HepG2 (cell line): Measurements from ENCODE around the gene NFIL3. TPM values are rescaled to one million over a fixed set of nuclear protein-coding genes. Genes with fewer than 3 reads are reported as not detected.
A peak's percentile ranks its signal among the peaks of the same experiment; 100 is the strongest.

Source experiments
- ATAC-seq: fragments of 200-7000 bp; cut with Tn5 transposase; 3 replicates; pipeline ENCODE4 v1.9.1; 2020; ENCODE audit warnings: mild to moderate bottlenecking, moderate library complexity
- BruUV-seq: library from RNA; stranded (reverse); fragments of 400-500 nt; replicated peaks from 2 replicates; lab custom pipeline; 2021; lab: Mats Ljungman, UMichigan
- CTCF ChIA-PET: fragments of 300-600 bp; formaldehyde crosslinking; extraction: SDS; loops from one replicate; lab custom pipeline; 2021; ENCODE audit warnings: low total read pairs, inconsistent platforms, low intra/inter-chr PET ratio; lab: Yijun Ruan, JAX
- POLR2A ChIA-PET: fragments of 350-600 bp; sonication (Branson Sonifier 250); formaldehyde crosslinking; loops from one replicate; lab custom pipeline; 2020; ENCODE audit warnings: antibody characterized with exemption, inconsistent platforms; lab: Yijun Ruan, JAX
- DNase-seq: peaks from one replicate; pipeline ENCODE4 v3.0.0-alpha.2; 2015; ENCODE audit warnings: low spot score
- FAIRE-seq: peaks from 3 replicates; lab custom pipeline; 2011; peaks lifted over from hg19 to GRCh38; lab: Jason Lieb, UNC
- H2AFZ ChIP-seq: one replicate; pipeline ENCODE4 v1.6.1; 2011; ENCODE audit warnings: low read length, inconsistent platforms
- H3K27ac ChIP-seq: fragments of 300-600 bp; 3 replicates; pipeline ENCODE4 v1.8.0; 2011; ENCODE audit warnings: mixed run types, mild to moderate bottlenecking, mixed read lengths, low read length, inconsistent platforms; ENCODE audit not compliant: insufficient read depth; ENCODE audit errors: extremely low read length
- H3K27me3 ChIP-seq, 2 experiments: fragments of 200-600 bp in 1 of 2; 2 replicates in 1 of 2; 3 replicates in 1 of 2; pipeline versions ENCODE4 v1.6.0 to v1.8.0; 2011; ENCODE audit warnings: low read length in 2 of 2, mild to moderate bottlenecking in 2 of 2, moderate library complexity in 2 of 2, inconsistent platforms in 1 of 2; ENCODE audit not compliant: insufficient read depth in 2 of 2, control insufficient read depth in 1 of 2
- H3K36me3 ChIP-seq, 2 experiments: fragments of 200-600 bp in 1 of 2; replicated peaks in 1 of 2; 2 replicates in 1 of 2; 3 replicates in 1 of 2; pipeline versions ENCODE4 v1.5.1 to v1.8.0; 2011; ENCODE audit warnings: low read length in 2 of 2, inconsistent platforms in 1 of 2; ENCODE audit not compliant: insufficient read depth in 2 of 2, control insufficient read depth in 1 of 2
- H3K4me1 ChIP-seq: 2 replicates; pipeline ENCODE4 v1.5.1; 2012; ENCODE audit warnings: low read length, inconsistent platforms; ENCODE audit not compliant: insufficient read depth
- H3K4me2 ChIP-seq: 2 replicates; pipeline ENCODE4 v1.6.0; 2011; ENCODE audit warnings: low read depth, low read length, inconsistent platforms
- H3K4me3 ChIP-seq, 3 experiments: fragments of 200-600 bp in 1 of 3; sonication (generic), shearing (Covaris generic) in 1 of 3; replicated peaks in 1 of 3; 2 replicates each; pipeline ENCODE4 v1.5.1; 2011 to 2016; ENCODE audit warnings: low read length in 3 of 3, inconsistent platforms in 2 of 3, low read depth in 2 of 3, mild to moderate bottlenecking in 2 of 3, control low read depth in 1 of 3, mixed read lengths in 1 of 3; ENCODE audit not compliant: insufficient read depth in 1 of 3
- H3K79me2 ChIP-seq: one replicate; pipeline ENCODE4 v1.6.1; 2011; ENCODE audit warnings: low read length, inconsistent platforms; ENCODE audit not compliant: insufficient read depth
- H3K9ac ChIP-seq: 2 replicates; pipeline ENCODE4 v1.6.0; 2011; ENCODE audit warnings: mild to moderate bottlenecking, low read depth, low read length, inconsistent platforms; ENCODE audit not compliant: insufficient read depth
- H3K9me3 ChIP-seq: 2 replicates; pipeline ENCODE4 v1.5.1; 2012; ENCODE audit warnings: mild to moderate bottlenecking, low read length
- H4K20me1 ChIP-seq: 2 replicates; pipeline ENCODE4 v1.6.0; 2011; ENCODE audit warnings: inconsistent platforms, mild to moderate bottlenecking, low read length, moderate library complexity; ENCODE audit not compliant: insufficient read depth
- SSRP1 ChIP-seq: IDR thresholded peaks from 2 replicates; pipeline ENCODE4 v1.6.1; 2016; ENCODE audit warnings: control low read depth
- SUZ12 ChIP-seq: fragments of 150-350 bp; IDR thresholded peaks from 2 replicates; pipeline ENCODE4 v1.6.1; 2014; ENCODE audit warnings: low read depth, low read length
- WGBS: methylation state at CpG from one replicate; pipeline ENCODE4 v1.1.6; 2017; ENCODE audit warnings: low lambda C conversion rate; 5-methylcytosine and 5-hydroxymethylcytosine counted together
- in situ Hi-C: cut with HindIII; loops from 2 replicates; pipeline ENCODE4 v1.10.0; 2017; ENCODE audit warnings: low pct_unique_long_range_greater_than_20kb; ENCODE audit not compliant: extremely low pct_ligation_motif_present
- intact Hi-C: fragments of 100-400 bp; cut with micrococcal nuclease; formaldehyde crosslinking; loops from one replicate; pipeline ENCODE4 v1.10.0; 2022; ENCODE audit not compliant: unreplicated experiment
- polyA plus RNA-seq, 8 experiments: library from polyadenylated mRNA; depleted of rRNA in 3 of 8; stranded (reverse) in 7 of 8; unstranded in 1 of 8; fragments of >200 nt; fragmentation: Illumina TruSeq in 4 of 8; extraction: Trizol in 4 of 8; gene quantifications; 2 replicates each; pipeline versions ENCODE4 v1.2.1 to v1.2.3, GENCODE V29; 2011 to 2016; ENCODE audit warnings: low read depth in 4 of 8, missing spikeins in 1 of 8, mixed read lengths in 1 of 8; ENCODE audit not compliant: insufficient read depth in 1 of 8
- total RNA-seq, 5 experiments: library from RNA; depleted of rRNA; stranded (reverse); fragments of >200 nt; fragmentation: Illumina TruSeq; extraction: Trizol; gene quantifications; 2 replicates each; pipeline ENCODE4 v1.2.3, GENCODE V29; 2016; ENCODE audit warnings: low read depth in 1 of 5
- TF ChIP-seq, protein P1 (sequence below): sonication (generic); formaldehyde crosslinking; IDR thresholded peaks from 2 replicates; pipeline ENCODE4 v1.4.0; 2020; ENCODE audit warnings: missing genetic modification reagents
- TF ChIP-seq, protein P2 (sequence below): sonication (generic); formaldehyde crosslinking; IDR thresholded peaks from 2 replicates; pipeline ENCODE4 v1.8.1; 2023; ENCODE audit warnings: mild to moderate bottlenecking, inconsistent platforms, moderate library complexity, missing genetic modification reagents, borderline replicate concordance
- TF ChIP-seq, protein P3 (sequence below): IDR thresholded peaks from 2 replicates; pipeline ENCODE4 v1.6.1; 2016; ENCODE audit warnings: mild to moderate bottlenecking, missing biosample characterization, missing genetic modification reagents

NFIL3 gene
- total and polyA plus RNA-seq, 2 of the 13 experiments (the other 11 are each of a cell fraction or from before 2014, with no cell fraction given), result 46.6 to 54.2 TPM

DNA sequence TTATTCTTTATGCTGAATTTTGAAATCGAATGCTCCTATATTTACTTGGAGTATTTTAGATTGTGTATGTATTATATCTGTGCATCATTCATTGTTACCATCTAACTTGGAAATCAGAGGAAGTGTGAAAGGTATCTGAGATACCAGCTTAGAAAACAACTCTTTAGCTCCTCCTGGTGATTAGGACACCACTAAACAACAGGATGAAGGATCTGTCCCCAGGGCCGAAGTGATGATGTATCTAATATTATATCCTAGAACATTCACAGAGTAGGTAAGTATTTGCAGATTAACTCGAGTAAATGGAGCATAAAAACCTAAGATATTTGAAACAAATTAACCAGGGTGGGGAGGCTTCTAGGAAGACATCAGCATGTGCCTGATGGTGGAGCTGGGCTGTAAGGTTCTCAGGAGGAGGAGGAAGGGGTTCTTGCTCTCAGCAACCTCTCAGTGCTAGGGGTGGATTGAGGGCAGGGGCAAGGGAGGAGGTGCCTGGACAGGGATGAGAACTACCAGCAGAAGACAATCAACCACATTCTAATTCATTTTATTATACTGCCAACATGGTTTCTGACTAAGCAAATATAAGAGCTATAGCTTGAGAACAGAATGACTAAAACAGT lies 2.6 kb upstream of the NFIL3 start (continued):
- TF ChIP-seq, protein P1, sequence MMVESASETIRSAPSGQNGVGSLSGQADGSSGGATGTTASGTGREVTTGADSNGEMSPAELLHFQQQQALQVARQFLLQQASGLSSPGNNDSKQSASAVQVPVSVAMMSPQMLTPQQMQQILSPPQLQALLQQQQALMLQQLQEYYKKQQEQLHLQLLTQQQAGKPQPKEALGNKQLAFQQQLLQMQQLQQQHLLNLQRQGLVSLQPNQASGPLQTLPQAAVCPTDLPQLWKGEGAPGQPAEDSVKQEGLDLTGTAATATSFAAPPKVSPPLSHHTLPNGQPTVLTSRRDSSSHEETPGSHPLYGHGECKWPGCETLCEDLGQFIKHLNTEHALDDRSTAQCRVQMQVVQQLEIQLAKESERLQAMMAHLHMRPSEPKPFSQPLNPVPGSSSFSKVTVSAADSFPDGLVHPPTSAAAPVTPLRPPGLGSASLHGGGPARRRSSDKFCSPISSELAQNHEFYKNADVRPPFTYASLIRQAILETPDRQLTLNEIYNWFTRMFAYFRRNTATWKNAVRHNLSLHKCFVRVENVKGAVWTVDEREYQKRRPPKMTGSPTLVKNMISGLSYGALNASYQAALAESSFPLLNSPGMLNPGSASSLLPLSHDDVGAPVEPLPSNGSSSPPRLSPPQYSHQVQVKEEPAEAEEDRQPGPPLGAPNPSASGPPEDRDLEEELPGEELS (CRISPR knock-in tag), result no peak
- TF ChIP-seq, protein P2, sequence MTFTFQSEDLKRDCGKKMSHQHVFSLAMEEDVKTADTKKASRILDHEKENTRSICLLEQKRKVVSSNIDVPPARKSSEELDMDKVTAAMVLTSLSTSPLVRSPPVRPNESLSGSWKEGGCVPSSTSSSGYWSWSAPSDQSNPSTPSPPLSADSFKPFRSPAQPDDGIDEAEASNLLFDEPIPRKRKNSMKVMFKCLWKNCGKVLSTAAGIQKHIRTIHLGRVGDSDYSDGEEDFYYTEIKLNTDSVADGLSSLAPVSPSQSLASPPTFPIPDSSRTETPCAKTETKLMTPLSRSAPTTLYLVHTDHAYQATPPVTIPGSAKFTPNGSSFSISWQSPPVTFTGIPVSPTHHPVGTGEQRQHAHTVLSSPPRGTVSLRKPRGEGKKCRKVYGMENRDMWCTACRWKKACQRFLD (CRISPR knock-in tag), result no peak

DNA sequence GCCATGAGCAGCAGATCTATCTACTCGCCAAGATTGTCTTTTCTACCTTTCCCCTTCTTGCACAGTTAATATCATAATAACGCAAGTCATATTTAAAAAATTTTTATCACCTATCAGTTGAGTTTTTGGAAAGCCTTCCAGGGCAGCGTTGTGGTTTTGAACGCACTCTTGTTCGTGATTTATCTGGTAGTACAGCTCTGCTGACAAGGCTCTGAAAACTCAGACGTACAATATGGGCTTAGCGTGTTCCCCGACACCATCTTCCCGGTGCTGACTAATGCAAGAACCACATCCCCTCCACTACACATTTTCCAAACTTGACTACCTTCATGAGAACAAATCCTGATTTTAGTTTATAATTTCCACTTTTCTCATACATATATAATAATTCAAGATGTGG lies 1.6 kb upstream of the NFIL3 start:
- Histone ChIP-seq H3K4me2 (peak overlapping the region; percentile 80), H3K27ac (no peak overlapping the region), H3K36me3 (no peaks in the 10 kb centered on the region), H3K4me1 (peaks cover 22% of the 10 kb centered on the region), H3K9ac (peak overlapping the region; percentile 91), H4K20me1 (peaks cover 28% of the 10 kb centered on the region), H3K4me3 (peak overlapping the region in 1 of 3 experiments; percentile 91; a peak in 3 of 6 replicates), H3K79me2 (peaks cover 46% of the 10 kb centered on the region), H2AFZ (no peak overlapping the region), H3K9me3 (no peaks in the 10 kb centered on the region)
- no TSS peak for BruUV-seq
- ATAC-seq (no peak), DNase-seq (no peak), FAIRE-seq (no peak)
- CTCF ChIA-PET, result interaction anchor here (1.3 to 1.9 kb wide), 3 partner anchors 64 to 510 kb away, joined by 3 read pairs; no protein-coding TSS in a partner anchor
- intact Hi-C loops, result loop anchor here (2.0 kb wide), 1 partner anchor 510 kb away; no protein-coding TSS in a partner anchor
- 86% methylated on average over 9 of the region's 9 CpGs for WGBS
- POLR2A ChIA-PET, result interaction anchor here (0.7 to 2.0 kb wide), 8 partner anchors 64 to 510 kb away, joined by 3 to 33 read pairs (median 6); no protein-coding TSS in a partner anchor
- in situ Hi-C loops, result loop anchor here (5.0 kb wide), 1 partner anchor 393 kb away; no protein-coding TSS in a partner anchor
- TF ChIP-seq SSRP1 (CRISPR knock-in tag) (0 out of 2 replicates have a peak, but pooled peaks have one; percentile 4), SUZ12 (no peak)
- TF ChIP-seq, protein P3, sequence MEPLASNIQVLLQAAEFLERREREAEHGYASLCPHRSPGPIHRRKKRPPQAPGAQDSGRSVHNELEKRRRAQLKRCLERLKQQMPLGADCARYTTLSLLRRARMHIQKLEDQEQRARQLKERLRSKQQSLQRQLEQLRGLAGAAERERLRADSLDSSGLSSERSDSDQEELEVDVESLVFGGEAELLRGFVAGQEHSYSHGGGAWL (CRISPR knock-in tag), result no peak
- TF ChIP-seq, all 625 proteins: peak for 1
- H3K27me3 ChIP-seq, result peaks cover 0 to 3% of the 10 kb centered on the region in 2 experiments; a peak in 1 of 5 replicates
